Adipocyte (in vitro differentiated cells): Measurements from ENCODE around the gene PLEKHH1.

Experiments used
- DNase-seq: peaks from one replicate; pipeline ENCODE4 v3.0.0-alpha.2; 2015; ENCODE audit warnings: low read depth
- H3K27me3 ChIP-seq: replicated peaks from 2 replicates; pipeline ENCODE4 v1.7.0; 2013; ENCODE audit warnings: mild to moderate bottlenecking, low read length, moderate library complexity; ENCODE audit not compliant: control insufficient read depth, insufficient read depth
- H3K36me3 ChIP-seq: 2 replicates; pipeline ENCODE4 v1.7.0; 2013; ENCODE audit warnings: low read length, mild to moderate bottlenecking, moderate library complexity; ENCODE audit not compliant: control insufficient read depth, insufficient read depth, severe bottlenecking
- H3K4me1 ChIP-seq: 2 replicates; pipeline ENCODE4 v1.7.0; 2013; ENCODE audit warnings: mild to moderate bottlenecking, low read length, moderate library complexity; ENCODE audit not compliant: control insufficient read depth, insufficient read depth
- H3K4me3 ChIP-seq: 2 replicates; pipeline ENCODE4 v1.7.0; 2013; ENCODE audit warnings: mild to moderate bottlenecking, low read length, moderate library complexity
- H3K9ac ChIP-seq: 2 replicates; pipeline ENCODE4 v1.7.0; 2013; ENCODE audit warnings: mild to moderate bottlenecking, low read length, moderate library complexity
- H3K9me3 ChIP-seq: 2 replicates; pipeline ENCODE4 v1.7.0; 2013; ENCODE audit warnings: mild to moderate bottlenecking, low read length, moderate library complexity; ENCODE audit not compliant: control insufficient read depth

PLEKHH1 gene

GRCh38 chr14:67569011-67569650 lies 36.0 kb downstream of the PLEKHH1 start:
- no peak for DNase-seq
- peaks cover 8% of the 10 kb centered on the region for H3K27me3 ChIP-seq
- no peaks in the 10 kb centered on the region for H3K36me3 ChIP-seq
- no peak overlapping the region for H3K4me3 ChIP-seq
- H3K9me3 ChIP-seq: no peaks in the 10 kb centered on the region
- H3K9ac ChIP-seq: no peak overlapping the region
- peaks cover 37% of the 10 kb centered on the region for H3K4me1 ChIP-seq

DNA sequence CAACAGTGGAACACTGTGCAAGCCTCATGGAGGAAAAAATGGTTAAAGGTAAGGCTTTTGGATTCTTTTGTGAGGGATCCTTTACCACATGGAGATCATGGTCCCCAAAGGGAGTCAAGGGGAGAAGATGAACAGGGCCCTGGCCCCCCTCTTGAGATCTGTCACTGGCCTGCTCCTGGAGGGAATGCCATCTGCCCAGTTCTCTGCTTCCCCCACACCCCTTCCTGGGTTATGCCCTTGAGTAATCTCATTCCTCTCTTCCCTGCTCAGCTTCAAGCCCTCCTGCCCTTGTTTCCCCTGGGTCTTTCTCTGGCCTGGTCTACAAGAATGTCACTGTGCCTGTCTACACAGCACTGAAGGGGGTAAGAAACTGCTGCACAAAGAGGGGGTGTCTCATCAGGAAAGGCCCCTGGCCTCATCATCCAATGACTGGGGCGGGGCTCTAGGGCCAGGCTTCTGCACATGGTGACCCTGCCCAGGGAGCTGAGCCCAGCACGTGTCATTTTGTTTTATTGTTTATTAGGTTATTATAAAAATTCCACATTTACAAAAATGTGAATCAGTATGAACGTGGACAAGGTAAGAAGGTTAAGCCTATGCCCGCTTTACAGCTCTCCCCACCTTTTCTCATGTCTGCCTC lies 36.7 kb downstream of the PLEKHH1 start:
- H3K4me1 ChIP-seq: peaks cover 34% of the 10 kb centered on the region

DNA sequence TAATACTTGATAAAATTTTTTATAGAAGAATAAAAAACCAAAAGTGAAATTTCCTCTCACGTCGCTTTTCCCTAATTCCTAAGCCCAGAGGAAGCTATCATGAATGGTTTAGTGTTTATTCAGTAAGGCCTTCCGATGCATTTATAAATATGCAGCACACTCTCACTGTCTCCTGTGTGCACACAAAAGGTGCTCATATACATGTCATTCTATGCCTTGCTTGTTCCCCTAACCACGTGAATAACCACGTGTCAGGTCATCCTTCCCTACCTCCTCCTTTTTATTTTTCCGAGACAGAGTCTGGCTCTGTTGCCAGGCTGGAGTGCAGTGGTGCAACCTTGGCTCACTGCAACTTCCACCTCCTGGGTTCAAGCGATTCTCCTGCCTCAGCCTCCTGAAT lies 37.4 kb downstream of the PLEKHH1 start:
- no peak overlapping the region for H3K9ac ChIP-seq
- peaks cover 29% of the 10 kb centered on the region for H3K4me1 ChIP-seq
- no peak for DNase-seq
- H3K36me3 ChIP-seq: no peaks in the 10 kb centered on the region
- no peaks in the 10 kb centered on the region for H3K9me3 ChIP-seq
- H3K4me3 ChIP-seq: no peak overlapping the region
- peaks cover 8% of the 10 kb centered on the region for H3K27me3 ChIP-seq

More for the DNA sequence above, 36.7 kb downstream of the PLEKHH1 start:
- Histone ChIP-seq H3K9me3 (no peaks in the 10 kb centered on the region), H3K36me3 (no peaks in the 10 kb centered on the region), H3K27me3 (peaks cover 8% of the 10 kb centered on the region), H3K4me3 (no peak overlapping the region), H3K9ac (no peak overlapping the region)
- no peak for DNase-seq

DNA sequence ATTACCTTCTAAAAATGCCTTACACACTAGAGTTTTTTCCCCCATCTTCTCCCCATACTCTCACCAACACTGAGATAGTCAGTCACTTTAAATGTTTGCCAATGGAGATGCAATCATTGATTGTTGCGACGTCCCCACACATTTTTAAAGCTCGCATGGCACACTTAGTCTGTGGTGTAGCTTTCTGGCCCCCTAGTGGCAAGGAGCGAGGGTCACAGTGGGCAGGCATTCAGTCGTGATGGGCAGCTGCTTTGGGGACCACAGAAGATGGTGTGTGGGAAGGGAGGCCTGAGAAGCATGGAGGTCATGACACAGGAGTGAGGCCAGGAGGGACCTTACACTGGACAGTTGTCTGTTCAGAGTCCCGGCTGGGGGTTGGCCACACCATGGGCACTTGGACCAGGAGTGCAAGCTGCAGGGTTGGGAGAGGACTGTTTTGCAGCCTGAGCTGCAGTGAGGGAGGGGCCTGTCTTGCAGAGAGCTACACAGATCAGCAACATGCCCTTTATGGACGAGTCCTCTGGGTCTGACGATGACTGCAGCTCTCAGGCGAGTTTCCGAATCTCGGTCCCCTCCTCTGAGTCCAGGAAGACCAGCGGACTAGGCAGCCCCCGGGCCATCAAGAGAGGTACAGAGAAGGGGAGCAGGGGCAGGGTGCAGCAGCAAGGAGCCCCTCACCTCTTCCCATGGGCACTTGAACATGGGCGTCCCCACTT lies 38.3 kb downstream of the PLEKHH1 start:
- no peaks in the 10 kb centered on the region for H3K36me3 ChIP-seq

GRCh38 chr14:67571991-67572323 lies 38.9 kb downstream of the PLEKHH1 start:
- Histone ChIP-seq H3K9me3 (no peaks in the 10 kb centered on the region), H3K4me3 (no peak overlapping the region), H3K27me3 (peaks cover 8% of the 10 kb centered on the region), H3K9ac (no peak overlapping the region), H3K4me1 (peaks cover 17% of the 10 kb centered on the region), H3K36me3 (no peaks in the 10 kb centered on the region)
- DNase-seq: no peak

More for the DNA sequence above, 38.3 kb downstream of the PLEKHH1 start:
- Histone ChIP-seq H3K9me3 (no peaks in the 10 kb centered on the region), H3K9ac (no peak overlapping the region), H3K4me3 (no peak overlapping the region), H3K4me1 (peaks cover 23% of the 10 kb centered on the region), H3K27me3 (peaks cover 8% of the 10 kb centered on the region)
- peak; percentile 85 for DNase-seq

GRCh38 chr14:67572608-67573007 lies 39.5 kb downstream of the PLEKHH1 start:
- H3K36me3 ChIP-seq: no peaks in the 10 kb centered on the region
- H3K4me1 ChIP-seq: peaks cover 11% of the 10 kb centered on the region
- H3K9ac ChIP-seq: no peak overlapping the region
- no peak for DNase-seq
- H3K27me3 ChIP-seq: peaks cover 8% of the 10 kb centered on the region
- no peaks in the 10 kb centered on the region for H3K9me3 ChIP-seq
- H3K4me3 ChIP-seq: no peak overlapping the region

DNA sequence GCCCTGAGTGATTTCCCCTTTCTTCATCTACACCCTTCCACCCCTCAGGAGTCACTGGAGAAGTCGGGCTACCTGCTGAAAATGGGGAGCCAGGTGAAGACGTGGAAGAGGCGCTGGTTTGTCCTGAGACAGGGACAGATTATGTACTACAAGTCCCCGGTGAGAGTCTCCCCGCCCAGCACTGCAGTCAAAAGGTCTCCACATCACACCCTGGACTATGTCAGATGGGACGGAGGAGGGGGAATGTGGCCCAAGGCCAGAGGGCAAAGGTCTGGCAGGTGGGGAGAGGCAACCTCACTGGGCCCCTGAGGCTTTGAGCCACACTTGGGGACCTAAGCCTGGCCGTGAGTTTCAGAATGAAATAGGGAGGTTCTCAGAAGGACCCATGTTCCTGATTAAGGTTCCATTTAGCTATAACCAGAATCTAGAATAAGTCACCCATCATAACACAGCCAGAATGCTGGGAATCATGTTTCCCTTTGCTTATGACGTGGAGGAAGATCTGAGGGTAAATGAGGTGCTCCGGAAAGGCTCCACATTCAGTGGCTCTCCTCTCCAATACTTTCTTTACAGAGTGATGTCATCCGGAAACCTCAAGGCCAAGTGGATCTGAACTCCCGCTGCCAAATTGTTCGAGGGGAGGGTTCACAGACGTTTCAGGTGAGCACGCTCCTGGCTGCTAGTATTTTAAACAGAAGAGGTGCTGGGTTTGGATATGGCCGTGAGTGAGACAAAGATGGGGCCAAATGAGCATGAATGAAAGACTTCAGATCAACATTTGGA lies 40.3 kb downstream of the PLEKHH1 start:
- Histone ChIP-seq H3K36me3 (no peaks in the 10 kb centered on the region), H3K27me3 (peaks cover 8% of the 10 kb centered on the region), H3K9me3 (no peaks in the 10 kb centered on the region), H3K4me3 (no peak overlapping the region), H3K9ac (no peak overlapping the region), H3K4me1 (peaks cover 7% of the 10 kb centered on the region)
- DNase-seq: no peak

DNA sequence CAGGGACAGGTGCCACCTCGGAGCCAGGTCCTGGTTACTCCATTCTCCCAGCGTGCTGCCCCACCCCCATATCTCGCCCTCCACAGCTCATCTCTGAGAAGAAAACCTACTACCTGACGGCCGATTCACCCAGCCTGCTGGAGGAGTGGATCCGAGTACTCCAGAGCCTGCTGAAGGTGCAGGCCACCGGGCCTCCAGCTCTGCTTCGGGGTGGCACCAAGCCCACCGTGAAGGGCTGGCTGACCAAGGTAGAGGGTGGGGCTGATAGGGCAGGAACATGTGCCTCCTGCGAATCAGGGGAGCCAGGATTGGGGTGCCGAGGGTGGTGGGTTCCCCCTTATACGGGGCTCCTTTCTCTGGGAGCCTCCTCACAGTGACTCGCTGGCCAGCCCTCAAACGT lies 41.1 kb downstream of the PLEKHH1 start:
- no peak for DNase-seq
- Histone ChIP-seq H3K4me1 (peaks cover 7% of the 10 kb centered on the region), H3K27me3 (peaks cover 8% of the 10 kb centered on the region), H3K9ac (no peak overlapping the region), H3K4me3 (no peak overlapping the region), H3K36me3 (peaks cover under 1% of the 10 kb centered on the region), H3K9me3 (no peaks in the 10 kb centered on the region)

DNA sequence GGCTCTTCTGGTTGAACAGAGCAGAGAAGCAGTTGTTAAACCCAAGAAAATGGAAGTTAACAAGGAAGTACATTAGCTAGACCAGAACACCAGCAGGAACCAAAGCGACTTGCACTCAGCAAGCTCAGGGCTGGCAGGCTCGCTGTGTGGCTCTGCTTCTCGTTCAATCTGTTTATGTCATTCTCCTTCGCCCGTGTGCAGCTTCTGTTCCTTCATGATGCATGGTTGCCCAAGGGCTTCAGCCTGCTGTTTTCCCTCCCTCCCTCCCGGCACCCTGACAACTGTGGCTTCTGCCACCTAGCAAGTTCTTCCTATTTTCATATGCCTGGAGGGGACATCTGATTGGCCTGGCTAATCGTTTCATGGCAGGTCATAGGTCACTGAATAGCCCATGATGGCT lies 41.7 kb downstream of the PLEKHH1 start:
- no peaks in the 10 kb centered on the region for H3K9me3 ChIP-seq
- DNase-seq: no peak
- H3K36me3 ChIP-seq: peaks cover 3% of the 10 kb centered on the region
- peaks cover 3% of the 10 kb centered on the region for H3K4me1 ChIP-seq
- H3K4me3 ChIP-seq: no peak overlapping the region
- H3K27me3 ChIP-seq: peaks cover 8% of the 10 kb centered on the region
- H3K9ac ChIP-seq: no peak overlapping the region

- H3K4me1 ChIP-seq: no peaks in the 10 kb centered on the region
- peaks cover 3% of the 10 kb centered on the region for H3K36me3 ChIP-seq
- peaks cover 8% of the 10 kb centered on the region for H3K27me3 ChIP-seq
- H3K9me3 ChIP-seq: no peaks in the 10 kb centered on the region
- no peak overlapping the region for H3K9ac ChIP-seq
- H3K4me3 ChIP-seq: no peak overlapping the region
- no peak for DNase-seq
Measured at GRCh38 chr14:67575684-67576083, 42.6 kb downstream of the PLEKHH1 start.
